Activated CD4-positive, alpha-beta T cell treated with anti-CD3 and anti-CD28 coated beads for 1 hour (primary cell): Measurements from ENCODE around the gene OTOG.

ENCODE experiments used
- DNase-seq: peaks from one replicate; pipeline ENCODE4 v3.0.0-alpha.2; 2020

Gene OTOG

GRCh38 chr11:17668166-17668565, 121.1 kb downstream of the OTOG start:
- DNase-seq: no peak

- DNase-seq: no peak
These were observed 125.4 kb downstream of the OTOG start for GRCh38 chr11:17672469-17672868.

- no peak for DNase-seq
These were observed 126.9 kb downstream of the OTOG start for GRCh38 chr11:17673951-17674350.

GRCh38 chr11:17682848-17683247, 135.8 kb downstream of the OTOG start:
- DNase-seq: no peak

- DNase-seq: no peak
These were observed 136.5 kb downstream of the OTOG start for GRCh38 chr11:17683377-17684161.

- DNase-seq: no peak
These were observed 137.5 kb downstream of the OTOG start for GRCh38 chr11:17684550-17684949.

- DNase-seq: no peak
These were observed 139.3 kb downstream of the OTOG start for GRCh38 chr11:17686231-17686980.

- no peak for DNase-seq
These were observed 141.0 kb downstream of the OTOG start for GRCh38 chr11:17687946-17688670.

- DNase-seq: no peak
These were observed 144.5 kb downstream of the OTOG start for GRCh38 chr11:17691550-17691949.

GRCh38 chr11:17691976-17692375, 144.9 kb downstream of the OTOG start:
- DNase-seq: no peak

GRCh38 chr11:17692931-17693330, 145.9 kb downstream of the OTOG start:
- DNase-seq: no peak

GRCh38 chr11:17693531-17693930, 146.5 kb downstream of the OTOG start:
- DNase-seq: no peak

GRCh38 chr11:17694494-17695110, 147.5 kb downstream of the OTOG start:
- no peak for DNase-seq

- no peak for DNase-seq
These were observed 148.7 kb downstream of the OTOG start for GRCh38 chr11:17695454-17696441.

GRCh38 chr11:17696741-17697140, 149.7 kb downstream of the OTOG start:
- DNase-seq: no peak
